Hematopoietic multipotent progenitor cell treated with erythropoietin and hydrocortisone succinate and interleukin-3 and kit ligand, for 15 days (in vitro differentiated cells): ENCODE data around the gene FBXO22.
"Not testable (repeated sequence)": the region's sequence is repeated elsewhere in the genome, so short reads cannot be mapped to it uniquely, and the experiment has no call there.

Source experiments
- DNase-seq: peaks from one replicate; pipeline ENCODE4 v3.0.0-alpha.2; 2015; ENCODE audit warnings: low spot score

Gene FBXO22

DNA sequence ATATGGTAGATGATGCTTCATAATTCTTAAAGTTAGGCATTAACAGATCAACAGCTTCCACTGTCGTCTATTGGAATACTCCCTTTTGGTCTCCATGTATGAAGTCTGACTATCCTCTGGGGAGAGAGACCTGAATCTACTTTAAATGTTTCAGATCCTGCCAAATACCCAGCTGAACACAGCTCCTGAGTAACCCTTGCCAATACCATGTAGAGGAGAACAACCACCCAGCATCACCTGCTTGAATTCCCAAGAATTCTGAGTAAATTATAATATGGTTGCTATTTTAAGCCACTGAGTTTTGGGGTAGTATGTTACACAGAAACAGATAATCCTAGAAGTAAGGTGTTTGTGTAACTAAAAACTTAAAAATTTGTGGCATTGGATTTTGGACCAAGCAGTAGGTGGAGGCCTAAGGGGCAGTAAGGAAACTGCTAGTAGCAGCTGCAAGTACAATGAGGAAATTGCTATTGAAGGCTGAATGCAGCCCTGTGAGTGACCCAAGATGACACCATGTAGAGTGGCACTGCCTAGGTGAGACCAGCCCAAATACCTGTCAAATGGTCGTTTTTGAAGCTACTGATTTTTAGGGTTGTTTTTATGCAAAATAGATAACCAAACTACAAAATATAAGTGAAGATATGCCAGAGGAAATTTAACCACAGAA, 77.6 kb downstream of the FBXO22 start:
- DNase-seq: no peak

- DNase-seq: no peak
Observed at GRCh38 chr15:75982468-75982867, 78.8 kb downstream of the FBXO22 start.

DNA sequence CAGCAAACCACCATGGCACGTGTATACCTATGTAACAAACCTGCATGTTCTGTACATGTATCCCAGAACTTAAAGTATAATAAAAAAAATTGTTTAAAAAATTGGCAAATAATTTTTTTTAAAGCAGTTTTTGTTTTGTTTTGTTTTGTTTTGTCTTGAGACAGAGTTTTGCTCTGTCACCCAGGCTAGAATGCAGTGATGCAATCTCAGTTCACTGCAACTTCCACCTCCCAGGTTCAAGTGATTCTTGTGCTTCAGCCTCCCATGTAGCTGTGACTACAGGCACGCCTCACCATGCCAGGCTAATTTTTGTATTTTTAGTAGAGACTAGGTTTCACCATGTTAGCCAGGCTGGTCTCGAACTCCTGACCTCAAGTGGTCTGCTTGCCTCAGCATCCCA, 81.0 kb downstream of the FBXO22 start:
- not testable (repeated sequence) for DNase-seq

DNA sequence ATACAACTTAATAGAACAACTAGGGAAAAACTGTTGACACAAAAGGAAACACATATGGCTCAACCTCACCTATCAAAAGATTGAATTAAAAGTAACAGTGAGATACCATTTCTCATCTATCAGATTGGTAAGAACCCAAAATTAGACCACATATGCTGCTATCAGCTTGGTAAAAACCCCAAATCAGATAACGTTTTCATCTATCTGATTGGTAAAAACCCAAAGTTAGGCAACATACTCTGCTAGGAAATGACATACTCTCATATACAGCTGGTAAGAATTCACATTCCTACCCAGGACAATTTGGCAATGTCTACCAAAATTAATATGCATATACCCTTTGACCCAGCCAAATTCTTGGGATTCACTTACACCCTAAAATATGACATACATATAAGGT, 82.3 kb downstream of the FBXO22 start:
- DNase-seq: no peak

DNA sequence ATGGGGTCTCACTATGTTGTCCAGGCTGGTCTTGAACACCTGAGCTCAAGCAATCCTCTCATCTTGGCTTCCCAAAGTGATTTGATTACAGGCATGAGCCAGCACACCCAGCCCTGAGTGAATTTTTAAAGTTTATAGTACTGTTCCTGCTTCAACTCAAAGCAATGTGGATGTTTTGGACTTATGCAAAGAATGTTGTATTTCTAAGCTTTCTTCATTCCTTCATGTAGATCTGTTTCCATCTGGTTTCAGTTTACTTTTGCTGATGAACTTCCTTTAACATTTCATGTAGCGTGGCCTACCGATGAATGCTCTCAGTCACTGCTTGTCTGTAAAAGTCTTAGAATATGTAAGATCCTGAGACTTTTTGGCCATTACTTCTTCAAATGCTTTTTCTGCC, 85.4 kb downstream of the FBXO22 start:
- DNase-seq: no peak

- no peak for DNase-seq
Observed at GRCh38 chr15:75989875-75990274, 86.2 kb downstream of the FBXO22 start.
